ENCODE results near the gene HOXC12.
A peak's percentile ranks its signal among the peaks of the same experiment; 100 is the strongest.

HOXC12 gene

GRCh38 chr12:53953831-53954693 lies 641 bp upstream of the HOXC12 start (continued):
- TF ChIP-seq ZNF70 (CRISPR knock-in tag; IDR thresholded peaks at IDR 0.05) (no peak), CREB5 (CRISPR knock-in tag; IDR thresholded peaks at IDR 0.05; ENCODE audit: low read depth) (no peak), RARB (CRISPR knock-in tag; IDR thresholded peaks at IDR 0.05) (no peak)

DNA sequence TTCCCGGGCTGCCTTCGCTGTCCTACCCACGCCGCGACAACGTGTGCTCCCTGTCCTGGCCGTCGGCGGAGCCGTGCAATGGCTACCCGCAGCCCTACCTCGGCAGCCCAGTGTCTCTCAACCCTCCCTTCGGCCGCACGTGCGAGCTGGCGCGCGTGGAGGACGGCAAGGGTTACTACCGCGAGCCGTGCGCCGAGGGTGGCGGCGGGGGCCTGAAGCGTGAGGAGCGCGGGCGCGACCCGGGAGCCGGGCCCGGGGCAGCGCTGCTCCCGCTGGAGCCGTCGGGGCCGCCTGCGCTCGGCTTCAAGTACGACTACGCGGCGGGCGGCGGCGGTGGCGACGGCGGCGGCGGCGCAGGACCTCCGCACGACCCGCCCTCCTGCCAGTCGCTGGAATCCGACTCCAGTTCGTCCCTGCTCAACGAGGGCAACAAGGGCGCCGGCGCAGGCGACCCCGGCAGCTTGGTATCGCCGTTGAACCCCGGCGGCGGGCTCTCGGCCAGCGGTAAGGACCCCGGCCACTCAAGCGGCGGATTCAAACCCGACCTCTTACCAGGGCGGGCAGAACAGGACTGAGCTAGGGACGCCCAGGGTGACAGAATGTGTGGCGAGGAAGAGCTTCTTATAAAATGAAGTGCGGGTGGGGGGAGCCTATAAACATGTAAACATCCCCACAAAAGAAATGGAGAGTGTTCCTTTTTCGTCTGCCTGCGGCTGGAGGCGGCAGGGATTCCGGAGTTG lies 503 bp downstream of the HOXC12 start:
- no peak for ATAC-seq
- TF ChIP-seq OSR1 (CRISPR knock-in tag; IDR thresholded peaks at IDR 0.05) (no peak), PATZ1 (CRISPR knock-in tag; IDR thresholded peaks at IDR 0.05; ENCODE audit: borderline replicate concordance) (no peak), ZFP30 (CRISPR knock-in tag; IDR thresholded peaks at IDR 0.05) (no peak), TCF4 (CRISPR knock-in tag; IDR thresholded peaks at IDR 0.05; ENCODE audit: borderline replicate concordance) (no peak), ARNTL (CRISPR knock-in tag; IDR thresholded peaks at IDR 0.05; ENCODE audit: borderline replicate concordance, low read depth) (no peak), POU6F1 (CRISPR knock-in tag; IDR thresholded peaks at IDR 0.05; ENCODE audit: borderline replicate concordance, low read depth) (no peak), CSRNP3 (CRISPR knock-in tag; IDR thresholded peaks at IDR 0.05) (no peak)

- ATAC-seq = no peak
- TF ChIP-seq OSR1 (CRISPR knock-in tag; IDR thresholded peaks at IDR 0.05) (no peak), ISL1 (CRISPR knock-in tag; IDR thresholded peaks at IDR 0.05) (no peak)
Measured at GRCh38 chr12:53955776-53956250, 1.1 kb downstream of the HOXC12 start.

GRCh38 chr12:53956251-53956887 lies 1.7 kb downstream of the HOXC12 start:
- peak; percentile 26; the same call in 2 of the 3 replicates for ATAC-seq
- TF ChIP-seq ESRRG (CRISPR knock-in tag; IDR thresholded peaks at IDR 0.05) (no peak), TCF4 (CRISPR knock-in tag; IDR thresholded peaks at IDR 0.05; ENCODE audit: borderline replicate concordance) (no peak), CSDC2 (CRISPR knock-in tag; IDR thresholded peaks at IDR 0.05) (no peak), GLIS3 (CRISPR knock-in tag; IDR thresholded peaks at IDR 0.05) (no peak), PPARA (CRISPR knock-in tag; IDR thresholded peaks at IDR 0.05; ENCODE audit: borderline replicate concordance) (no peak), ARNTL (CRISPR knock-in tag; IDR thresholded peaks at IDR 0.05; ENCODE audit: borderline replicate concordance, low read depth) (no peak)

DNA sequence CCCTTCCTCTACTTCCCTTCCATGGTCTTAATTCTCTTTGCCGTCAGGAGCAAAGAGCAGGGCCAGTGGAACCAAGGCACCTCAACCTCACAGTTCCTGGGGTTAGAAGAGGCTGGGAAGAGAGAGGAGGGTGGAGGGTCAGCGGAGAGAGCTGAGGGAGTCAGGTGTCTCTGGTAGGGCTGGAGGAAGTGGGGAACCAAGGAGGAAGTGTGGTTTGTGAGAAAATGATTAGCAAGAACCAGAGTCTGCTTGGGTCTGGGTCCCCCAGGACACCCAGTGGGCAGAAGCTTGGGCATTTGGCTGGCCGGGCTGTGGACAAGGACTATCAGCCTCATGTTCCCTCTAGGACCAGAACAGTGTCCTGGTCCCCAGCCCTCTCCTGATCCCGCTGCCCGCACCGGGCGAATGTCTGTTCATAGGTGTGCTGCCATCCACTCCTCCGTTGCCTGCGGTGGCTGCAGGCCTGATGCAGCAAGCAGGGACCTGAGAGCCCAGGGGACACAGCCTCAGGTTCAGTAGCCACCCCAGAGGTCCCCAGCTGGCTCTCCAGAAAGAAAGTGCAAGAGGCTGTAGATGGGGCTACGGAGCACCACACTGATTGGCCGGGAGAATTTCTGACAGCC lies 2.3 kb downstream of the HOXC12 start:
- no peak; the same call in 2 of the 3 replicates for ATAC-seq
- TF ChIP-seq CSRNP3 (CRISPR knock-in tag; IDR thresholded peaks at IDR 0.05) (no peak), RARB (CRISPR knock-in tag; IDR thresholded peaks at IDR 0.05) (no peak), GLIS3 (CRISPR knock-in tag; IDR thresholded peaks at IDR 0.05) (no peak), PATZ1 (CRISPR knock-in tag; IDR thresholded peaks at IDR 0.05; ENCODE audit: borderline replicate concordance) (no peak), TCF4 (CRISPR knock-in tag; IDR thresholded peaks at IDR 0.05; ENCODE audit: borderline replicate concordance) (no peak), ZFP3 (CRISPR knock-in tag; IDR thresholded peaks at IDR 0.05) (no peak), TOX (CRISPR knock-in tag; IDR thresholded peaks at IDR 0.05; ENCODE audit: borderline replicate concordance) (no peak), ZNF565 (CRISPR knock-in tag; conservative IDR thresholded peaks at IDR 0.05; ENCODE audit: low read depth) (no peak)
